GM23248 (cell line): ENCODE data around the gene MDH2.

Experiments used
- EZH2 ChIP-seq: fragments of 200-600 bp; sonication (generic); IDR thresholded peaks from 2 replicates; pipeline ENCODE4 v1.6.1; 2018; ENCODE audit warnings: antibody characterized with exemption, mild to moderate bottlenecking; ENCODE audit not compliant: insufficient read depth, poor library complexity, severe bottlenecking
- EZH2phosphoT487 ChIP-seq: fragments of 200-600 bp; sonication (generic); IDR thresholded peaks from 2 replicates; pipeline ENCODE4 v1.6.1; 2018; ENCODE audit warnings: antibody characterized with exemption, moderate library complexity, mild to moderate bottlenecking, low read depth; ENCODE audit not compliant: insufficient read depth

- TF ChIP-seq EZH2: no peak
- TF ChIP-seq EZH2phosphoT487: no peak
Measured at GRCh38 chr7:76062254-76062653, 14.3 kb downstream of the MDH2 start.
